K562 (cell line): ENCODE results near the gene HIPK1. TPM values are rescaled to one million over a fixed set of nuclear protein-coding genes. Genes with fewer than 3 reads are reported as not detected.

Source experiments
- ATAC-seq: fragments of 200-7000 bp; cut with Tn5 transposase; 3 replicates; pipeline ENCODE4 v1.9.1; 2020; ENCODE audit warnings: moderate library complexity
- BruUV-seq: library from RNA; stranded (reverse); fragments of 400-500 nt; replicated peaks from 2 replicates; lab custom pipeline; 2021; lab: Mats Ljungman, UMichigan
- CTCF ChIA-PET: fragments of 300-600 bp; formaldehyde crosslinking; extraction: SDS; loops from one replicate; lab custom pipeline; 2021; ENCODE audit warnings: low intra/inter-chr PET ratio; lab: Yijun Ruan, JAX
- POLR2A ChIA-PET: fragments of 300-600, 350-650 bp; sonication (Branson Sonifier 250); formaldehyde crosslinking; extraction: SDS; loops from one replicate; lab custom pipeline; 2021; ENCODE audit warnings: antibody characterized with exemption, inconsistent platforms; lab: Yijun Ruan, JAX
- DNase-seq, 4 experiments: peaks; one replicate each; pipeline versions ENCODE4 v3.0.0 to v3.0.0-alpha.2; 2011 to 2018; ENCODE audit warnings: low spot score in 3 of 4, mixed read lengths in 3 of 4; ENCODE audit errors: extremely low read depth in 1 of 4
- FAIRE-seq: peaks from 2 replicates; lab custom pipeline; 2011; peaks lifted over from hg19 to GRCh38; lab: Jason Lieb, UNC
- H2AFZ ChIP-seq: 2 replicates; pipeline ENCODE4 v1.6.0; 2011; ENCODE audit warnings: low read depth, low read length, control low read depth, inconsistent platforms
- H3K27ac ChIP-seq: fragments of 200-600 bp; 3 replicates; pipeline ENCODE4 v1.8.0; 2011; ENCODE audit warnings: low read depth, mild to moderate bottlenecking, control low read depth, inconsistent platforms, low read length, moderate library complexity, mixed read lengths; ENCODE audit errors: extremely low read depth
- H3K27me3 ChIP-seq, 2 experiments: fragments of 300-600 bp in 1 of 2; 2 replicates in 1 of 2; 3 replicates in 1 of 2; pipeline versions ENCODE4 v1.6.0 to v1.8.0; 2011; ENCODE audit warnings: inconsistent platforms in 2 of 2, low read length in 2 of 2, mild to moderate bottlenecking in 1 of 2, mixed read lengths in 1 of 2, moderate library complexity in 1 of 2; ENCODE audit not compliant: control insufficient read depth in 2 of 2, insufficient read depth in 2 of 2
- H3K36me3 ChIP-seq: fragments of 300-600 bp; 3 replicates; pipeline ENCODE4 v1.8.0; 2011; ENCODE audit warnings: mild to moderate bottlenecking, low read length, inconsistent platforms; ENCODE audit not compliant: control insufficient read depth, insufficient read depth
- H3K4me1 ChIP-seq, 2 experiments: fragments of 200-600 bp in 1 of 2; replicated peaks in 1 of 2; 2 replicates in 1 of 2; 3 replicates in 1 of 2; pipeline versions ENCODE4 v1.5.1 to v1.8.0; 2011; ENCODE audit warnings: inconsistent platforms in 2 of 2, low read length in 2 of 2, mild to moderate bottlenecking in 1 of 2, mixed read lengths in 1 of 2, moderate library complexity in 1 of 2; ENCODE audit not compliant: control insufficient read depth in 2 of 2, insufficient read depth in 2 of 2
- H3K4me2 ChIP-seq: 2 replicates; pipeline ENCODE4 v1.6.1; 2011; ENCODE audit warnings: low read length, control low read depth, inconsistent platforms, mixed read lengths; ENCODE audit not compliant: insufficient read depth
- H3K4me3 ChIP-seq: fragments of 200-600 bp; sonication (generic), shearing (Covaris generic); 2 replicates; pipeline ENCODE4 v1.5.1; 2016; ENCODE audit warnings: control low read depth, inconsistent platforms
- H3K79me2 ChIP-seq: fragments of 200-600 bp; 3 replicates; pipeline ENCODE4 v1.8.0; 2011; ENCODE audit warnings: low read length, inconsistent platforms; ENCODE audit not compliant: control insufficient read depth, insufficient read depth
- H3K9ac ChIP-seq, 2 experiments: 2 replicates each; pipeline versions ENCODE4 v1.6.0 to v1.6.1; 2011; ENCODE audit warnings: low read depth in 2 of 2, low read length in 2 of 2, control low read depth in 1 of 2, inconsistent platforms in 1 of 2, mild to moderate bottlenecking in 1 of 2, mixed read lengths in 1 of 2; ENCODE audit not compliant: insufficient read depth in 1 of 2
- H3K9me1 ChIP-seq: one replicate; pipeline ENCODE4 v1.6.0; 2011; ENCODE audit warnings: inconsistent platforms, mild to moderate bottlenecking, low read length, moderate library complexity; ENCODE audit not compliant: control insufficient read depth, insufficient read depth
- H3K9me3 ChIP-seq: replicated peaks from 2 replicates; pipeline ENCODE4 v1.5.1; 2011; ENCODE audit warnings: low read depth, low read length, inconsistent platforms; ENCODE audit not compliant: control insufficient read depth, insufficient read depth
- H4K20me1 ChIP-seq: replicated peaks from 2 replicates; pipeline ENCODE4 v1.6.1; 2011; ENCODE audit warnings: low read length, inconsistent platforms, mixed read lengths; ENCODE audit not compliant: control insufficient read depth, insufficient read depth
- NCOA2 ChIP-seq, 2 experiments: fragments of 450-650 bp; IDR thresholded peaks; 2 replicates each; pipeline ENCODE4 v1.6.1; 2018; ENCODE audit warnings: mild to moderate bottlenecking in 2 of 2, moderate library complexity in 1 of 2; ENCODE audit not compliant: partially characterized antibody in 2 of 2
- SP2 ChIP-seq: IDR thresholded peaks from 2 replicates; pipeline ENCODE4 v1.6.1; 2011; ENCODE audit warnings: mild to moderate bottlenecking, low read depth, low read length, moderate library complexity; ENCODE audit not compliant: poor library complexity, severe bottlenecking; ENCODE audit errors: extremely low read depth
- ZBTB11 ChIP-seq, 3 experiments: fragments of 200-800 bp in 1 of 3; fragments of 250-450 bp in 1 of 3; fragments of 450-650 bp in 1 of 3; sonication (Bioruptor Pico) in 1 of 3; sonication (Bioruptor generic) in 1 of 3; formaldehyde crosslinking in 1 of 3; IDR thresholded peaks; 2 replicates each; pipeline versions ENCODE4 v1.6.1 to v1.8.0; 2016 to 2022; ENCODE audit warnings: mild to moderate bottlenecking in 2 of 3, missing genetic modification characterization in 2 of 3, missing compliant biosample characterization in 1 of 3, moderate library complexity in 1 of 3
- ZNF175 ChIP-seq: fragments of 200-800 bp; sonication (Bioruptor generic); IDR thresholded peaks from 2 replicates; pipeline ENCODE4 v1.6.1; 2016; ENCODE audit warnings: low read depth, mild to moderate bottlenecking, missing genetic modification characterization, missing compliant biosample characterization
- WGBS: fragments of 100-300 bp; shearing (Covaris generic); methylation state at CpG from one replicate; pipeline ENCODE4 v1.1.6; 2016; ENCODE audit warnings: low coverage, mixed read lengths; ENCODE audit not compliant: insufficient coverage; ENCODE audit errors: missing lambda C conversion rate; 5-methylcytosine and 5-hydroxymethylcytosine counted together
- in situ Hi-C: fragments of 300-500 bp; cut with MboI; formaldehyde crosslinking; loops from 4 replicates; pipeline ENCODE4 v1.15.0; 2018; ENCODE audit warnings: inconsistent platforms, mixed read lengths
- intact Hi-C: fragments of 100-400 bp; cut with micrococcal nuclease; formaldehyde crosslinking; loops from 2 replicates; pipeline ENCODE4 v1.14.2; 2022
- polyA plus RNA-seq, 8 experiments: library from polyadenylated mRNA; depleted of rRNA in 4 of 8; stranded (reverse) in 5 of 8; unstranded in 3 of 8; fragments of >200 nt; fragmentation: Nextera tagmentation in 2 of 8; fragmentation: Illumina TruSeq in 1 of 8; extraction: Ambion mirVana in 2 of 8; extraction: Trizol in 1 of 8; gene quantifications; 2 replicates each; pipeline versions ENCODE4 v1.2.1 to v1.2.3, GENCODE V29; 2011 to 2014; ENCODE audit warnings: inconsistent platforms in 1 of 8, missing spikeins in 1 of 8
- total RNA-seq, 7 experiments: library from RNA; depleted of rRNA in 6 of 7; stranded (reverse); fragments of >200 nt in 6 of 7; fragmentation: Illumina TruSeq in 2 of 7; extraction: Trizol in 2 of 7; gene quantifications; 2 replicates each; pipeline versions ENCODE4 v1.2.1 to v1.2.3, GENCODE V29; 2011 to 2021; ENCODE audit warnings: low replicate concordance in 1 of 7

Gene HIPK1
- total and polyA plus RNA-seq, 9 of the 15 experiments (the other 6 are each of a cell fraction or from before 2014, with no cell fraction given): 10.0 to 57.9 (median 29.6) TPM

GRCh38 chr1:113999799-114000198 lies 70.7 kb downstream of the HIPK1 start:
- H3K9me1 ChIP-seq: no peaks in the 10 kb centered on the region
- no peak for ATAC-seq
- no peak for DNase-seq
- no TSS peak for BruUV-seq
- ChIA-PET CTCF (no interaction called here), POLR2A (no interaction called here)
- intact Hi-C loops: no loop called here
- peaks cover 34 to 36% of the 10 kb centered on the region in 2 experiments for H3K27me3 ChIP-seq
- 0 out of 5 replicates have a peak, but pooled peaks cover 0 to 2% of the 10 kb centered on the region in 2 experiments for H3K4me1 ChIP-seq
- H3K79me2 ChIP-seq: no peaks in the 10 kb centered on the region
- no peak overlapping the region for H2AFZ ChIP-seq
- H3K9me3 ChIP-seq: no peaks in the 10 kb centered on the region
- in situ Hi-C loops: loop anchor here (25.0 kb wide), 1 partner anchor 1063 kb away; no protein-coding TSS in a partner anchor
- H3K27ac ChIP-seq: no peak overlapping the region
- H3K4me2 ChIP-seq: no peak overlapping the region
- no peaks in the 10 kb centered on the region for H4K20me1 ChIP-seq
- H3K9ac ChIP-seq: no peak overlapping the region
- H3K36me3 ChIP-seq: no peaks in the 10 kb centered on the region
- no peak overlapping the region for H3K4me3 ChIP-seq
- TF ChIP-seq NCOA2 (IDR thresholded peaks at IDR 0.05; ENCODE audit: partially characterized antibody in 2 of 2) (no peak), ZNF175 (CRISPR knock-in tag) (no peak), SP2 (no peak), ZBTB11 (CRISPR knock-in tag; IDR thresholded peaks at IDR 0.05) (0 out of 6 replicates have a peak, but pooled peaks of 1 of the 3 experiments have one; percentile 10)
- 0% methylated on average over 2 of the region's 2 CpGs for WGBS
- no peak for FAIRE-seq
